MCF 10A (cell line): ENCODE measurements around the gene SOCS3. TPM values are rescaled to one million over a fixed set of nuclear protein-coding genes. Genes with fewer than 3 reads are reported as not detected.
A peak's percentile ranks its signal among the peaks of the same experiment; 100 is the strongest.

Source experiments
- BruUV-seq: library from RNA; stranded (reverse); fragments of 400-500 nt; replicated peaks from 2 replicates; lab custom pipeline; 2021; lab: Mats Ljungman, UMichigan
- CTCF ChIA-PET: fragments of 300-600 bp; sonication (Branson Sonifier 250); formaldehyde crosslinking; extraction: SDS; loops from one replicate; lab custom pipeline; 2021; ENCODE audit warnings: antibody characterized with exemption, inconsistent platforms; lab: Yijun Ruan, JAX
- POLR2A ChIA-PET: fragments of 300-600, 350-650 bp; sonication (Branson Sonifier 250); formaldehyde crosslinking; extraction: SDS; loops from one replicate; lab custom pipeline; 2020; ENCODE audit warnings: antibody characterized with exemption, inconsistent platforms; lab: Yijun Ruan, JAX
- DNase-seq: peaks from one replicate; pipeline ENCODE4 v3.0.0-alpha.2; 2018; ENCODE audit not compliant: unreplicated experiment
- H3K27ac Mint-ChIP-seq: one replicate; pipeline ENCODE4 v1.8.0; 2022; ENCODE audit warnings: mild to moderate bottlenecking, low read depth, mixed read lengths; ENCODE audit not compliant: unreplicated experiment
- H3K27me3 Mint-ChIP-seq: one replicate; pipeline ENCODE4 v1.8.0; 2022; ENCODE audit warnings: mixed read lengths; ENCODE audit not compliant: insufficient read depth, unreplicated experiment
- H3K36me3 Mint-ChIP-seq: one replicate; pipeline ENCODE4 v1.8.0; 2022; ENCODE audit warnings: mild to moderate bottlenecking, moderate library complexity, mixed read lengths; ENCODE audit not compliant: insufficient read depth, unreplicated experiment
- H3K4me1 Mint-ChIP-seq: one replicate; pipeline ENCODE4 v1.8.0; 2022; ENCODE audit warnings: mixed read lengths; ENCODE audit not compliant: insufficient read depth, unreplicated experiment
- H3K4me3 Mint-ChIP-seq: one replicate; pipeline ENCODE4 v1.8.0; 2022; ENCODE audit warnings: mild to moderate bottlenecking, moderate library complexity, mixed read lengths; ENCODE audit not compliant: unreplicated experiment
- H3K9me3 Mint-ChIP-seq: one replicate; pipeline ENCODE4 v1.8.0; 2022; ENCODE audit warnings: mixed read lengths; ENCODE audit not compliant: unreplicated experiment
- intact Hi-C: fragments of 100-400 bp; cut with micrococcal nuclease; formaldehyde crosslinking; loops from 2 replicates; pipeline ENCODE4 v1.14.1; 2022
- total RNA-seq: library from RNA; stranded (reverse); gene quantifications from 2 replicates; pipeline ENCODE4 v1.2.3, GENCODE V29; 2022
- TF ChIP-seq, protein P1 (sequence below): fragments of 200-600 bp; IDR thresholded peaks from one replicate; pipeline ENCODE4 v1.8.0; 2022; ENCODE audit warnings: antibody characterized with exemption, mild to moderate bottlenecking; ENCODE audit not compliant: unreplicated experiment

Gene SOCS3
- total RNA-seq, 1 experiment from 2014 or later = 2.5 TPM

DNA sequence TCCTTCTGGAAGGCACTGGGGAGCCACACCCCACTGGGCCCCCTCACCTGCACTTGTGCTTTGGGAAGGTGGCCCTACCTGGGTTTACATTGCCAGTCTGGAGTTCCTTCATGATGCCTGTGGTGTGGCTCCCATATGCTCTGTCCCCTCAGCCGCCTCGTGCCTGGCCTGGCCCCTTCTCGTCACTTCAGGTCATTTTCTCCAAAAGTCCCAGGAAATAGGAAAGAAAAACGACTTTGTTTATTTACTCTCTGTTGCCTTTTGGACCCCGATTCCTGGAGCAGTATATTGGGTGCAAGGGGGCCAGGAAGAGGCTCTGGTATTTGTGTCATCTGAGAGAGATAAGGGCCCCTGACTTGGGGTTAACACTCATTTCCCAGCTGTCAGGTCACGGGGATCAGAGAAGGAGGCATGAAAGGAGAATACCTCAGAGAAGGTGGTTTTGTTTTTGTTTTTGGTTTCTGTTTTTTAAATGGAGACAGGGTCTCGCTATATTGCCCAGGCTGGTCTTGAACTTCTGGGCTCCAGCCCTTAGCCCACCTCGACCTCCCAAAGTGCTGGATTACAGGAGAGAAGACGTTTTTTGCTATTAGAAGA is 4.7 kb downstream of the SOCS3 start:
- no peaks in the 10 kb centered on the region for H3K9me3 Mint-ChIP-seq
- CTCF ChIA-PET = no interaction called here
- POLR2A ChIA-PET = interaction anchor here (0.6 to 1.1 kb wide), 4 partner anchors 23 to 57 kb away, joined by 3 to 4 read pairs (median 3); partner anchors contain the start of gene PGS1
- BruUV-seq = no TSS peak
- intact Hi-C loops = no loop called here
- H3K4me1 Mint-ChIP-seq = peaks cover 34% of the 10 kb centered on the region
- no peaks in the 10 kb centered on the region for H3K27me3 Mint-ChIP-seq
- TF ChIP-seq, protein P1, sequence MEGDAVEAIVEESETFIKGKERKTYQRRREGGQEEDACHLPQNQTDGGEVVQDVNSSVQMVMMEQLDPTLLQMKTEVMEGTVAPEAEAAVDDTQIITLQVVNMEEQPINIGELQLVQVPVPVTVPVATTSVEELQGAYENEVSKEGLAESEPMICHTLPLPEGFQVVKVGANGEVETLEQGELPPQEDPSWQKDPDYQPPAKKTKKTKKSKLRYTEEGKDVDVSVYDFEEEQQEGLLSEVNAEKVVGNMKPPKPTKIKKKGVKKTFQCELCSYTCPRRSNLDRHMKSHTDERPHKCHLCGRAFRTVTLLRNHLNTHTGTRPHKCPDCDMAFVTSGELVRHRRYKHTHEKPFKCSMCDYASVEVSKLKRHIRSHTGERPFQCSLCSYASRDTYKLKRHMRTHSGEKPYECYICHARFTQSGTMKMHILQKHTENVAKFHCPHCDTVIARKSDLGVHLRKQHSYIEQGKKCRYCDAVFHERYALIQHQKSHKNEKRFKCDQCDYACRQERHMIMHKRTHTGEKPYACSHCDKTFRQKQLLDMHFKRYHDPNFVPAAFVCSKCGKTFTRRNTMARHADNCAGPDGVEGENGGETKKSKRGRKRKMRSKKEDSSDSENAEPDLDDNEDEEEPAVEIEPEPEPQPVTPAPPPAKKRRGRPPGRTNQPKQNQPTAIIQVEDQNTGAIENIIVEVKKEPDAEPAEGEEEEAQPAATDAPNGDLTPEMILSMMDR = no peak
- peak overlapping the region; percentile 38 for H3K4me3 Mint-ChIP-seq
- no peak overlapping the region for H3K27ac Mint-ChIP-seq
- H3K36me3 Mint-ChIP-seq = peaks cover 22% of the 10 kb centered on the region
- DNase-seq = no peak

DNA sequence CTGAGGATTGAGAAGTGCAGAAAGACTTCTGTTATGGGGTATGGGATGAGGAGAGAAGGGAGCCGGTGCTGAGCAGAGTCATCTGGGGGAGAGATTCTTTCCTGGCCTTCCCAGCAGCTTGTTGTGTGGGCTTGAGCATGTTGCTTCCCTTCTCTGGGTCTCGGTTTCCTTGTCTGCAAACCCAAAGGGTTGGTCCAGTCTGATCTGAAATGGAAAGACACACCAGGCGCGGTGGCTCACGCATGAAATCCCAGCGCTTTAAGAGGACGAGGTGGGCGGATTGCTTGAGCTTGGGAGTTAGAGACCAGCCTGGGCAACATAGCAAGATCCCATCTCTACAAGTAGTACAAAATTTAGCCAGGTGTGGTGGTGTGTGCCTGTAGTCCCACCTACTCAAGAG is 6.0 kb downstream of the SOCS3 start:
- BruUV-seq = no TSS peak
- intact Hi-C loops = no loop called here
- peaks cover 35% of the 10 kb centered on the region for H3K4me1 Mint-ChIP-seq
- ChIA-PET POLR2A (interaction anchor here (0.6 to 1.2 kb wide), 2 partner anchors 74 to 383 kb away, joined by 3 read pairs; no protein-coding TSS in a partner anchor), CTCF (no interaction called here)
- H3K27ac Mint-ChIP-seq = no peak overlapping the region
- H3K9me3 Mint-ChIP-seq = no peaks in the 10 kb centered on the region
- DNase-seq = no peak
- TF ChIP-seq, protein P1 = no peak
- H3K4me3 Mint-ChIP-seq = peak overlapping the region; percentile 69
- peaks cover 22% of the 10 kb centered on the region for H3K36me3 Mint-ChIP-seq
- H3K27me3 Mint-ChIP-seq = no peaks in the 10 kb centered on the region

DNA sequence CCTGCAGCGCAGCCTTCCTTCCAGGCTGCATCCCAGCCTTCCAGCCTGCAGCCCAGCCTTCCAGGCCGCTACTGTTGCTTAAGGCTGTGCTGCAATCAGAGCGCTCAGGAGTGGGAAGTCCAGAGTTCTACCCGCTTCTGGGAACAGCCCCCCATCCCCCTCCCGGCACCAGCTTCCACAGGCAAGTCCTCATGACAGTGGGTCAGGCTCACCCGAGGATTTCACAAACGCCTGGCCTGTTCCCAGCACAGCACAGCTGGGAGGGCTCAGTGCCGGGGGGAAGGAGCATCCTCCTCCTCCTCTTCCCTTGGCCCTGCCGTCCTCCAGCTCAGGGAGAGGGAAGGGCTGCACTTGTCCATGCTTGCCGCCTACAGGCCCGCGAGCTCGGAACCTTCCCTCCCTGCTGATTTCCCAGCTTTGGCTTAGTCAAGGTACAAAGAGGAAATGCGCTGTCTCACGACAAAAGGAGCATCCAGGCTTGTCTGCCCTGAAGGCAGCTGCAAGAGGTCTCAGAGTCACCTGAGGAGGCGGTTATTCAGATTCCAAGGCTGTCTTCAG is 8.3 kb downstream of the SOCS3 start:
- BruUV-seq = no TSS peak
- H3K27ac Mint-ChIP-seq = peak overlapping the region; percentile 48
- no peaks in the 10 kb centered on the region for H3K27me3 Mint-ChIP-seq
- DNase-seq = peak; percentile 99
- peak overlapping the region; percentile 60 for H3K4me3 Mint-ChIP-seq
- peaks cover 1% of the 10 kb centered on the region for H3K36me3 Mint-ChIP-seq
- intact Hi-C loops = loop anchor here (1.0 kb wide), 1 partner anchor 8 kb away; no protein-coding TSS in a partner anchor
- POLR2A ChIA-PET = interaction anchor here (0.6 to 1.3 kb wide), 9 partner anchors 30 to 398 kb away, joined by 3 to 5 read pairs (median 3); no protein-coding TSS in a partner anchor
- TF ChIP-seq, protein P1 = no peak
- no peaks in the 10 kb centered on the region for H3K9me3 Mint-ChIP-seq
- CTCF ChIA-PET = interaction anchor here (1.0 to 1.1 kb wide), 3 partner anchors 9 to 22 kb away, joined by 3 to 5 read pairs (median 3); no protein-coding TSS in a partner anchor
- peaks cover 42% of the 10 kb centered on the region for H3K4me1 Mint-ChIP-seq

DNA sequence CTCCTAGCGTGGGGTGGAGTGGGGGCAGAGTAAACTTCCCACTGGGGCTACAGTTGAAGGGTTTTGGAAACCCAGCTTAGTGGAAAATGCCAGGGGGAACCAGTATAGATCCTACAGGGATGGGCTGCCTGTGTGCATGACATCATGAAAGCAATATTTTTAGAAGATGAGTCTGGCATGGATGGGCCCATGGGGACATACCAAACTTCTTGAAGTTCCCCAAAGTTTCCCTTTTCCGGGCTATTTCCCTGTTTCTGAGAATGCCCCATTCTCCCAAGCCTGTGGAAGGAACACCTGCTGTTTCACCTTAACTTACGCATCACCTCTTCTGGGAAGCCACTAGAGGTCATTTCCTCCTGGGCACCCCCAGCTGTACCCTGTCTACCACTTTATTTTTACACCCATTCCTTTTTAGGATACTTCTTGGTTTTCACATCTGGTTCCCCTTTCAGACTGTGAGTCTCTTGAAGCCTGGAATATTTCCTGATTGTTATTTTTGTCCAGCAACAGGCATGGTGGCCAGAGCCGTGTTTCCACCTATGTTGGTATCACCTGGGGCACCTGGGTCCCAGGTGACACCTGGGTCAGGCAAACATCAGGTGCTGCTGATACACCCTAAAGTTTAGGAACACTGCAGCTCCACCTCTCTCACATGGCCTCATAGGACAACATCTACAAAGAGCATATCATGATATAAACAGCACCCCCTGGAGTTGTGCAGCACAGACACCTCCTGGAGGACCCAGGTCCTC is 9.8 kb downstream of the SOCS3 start:
- ChIA-PET CTCF (no interaction called here), POLR2A (interaction anchor here (0.8 kb wide), 2 partner anchors 9 to 25 kb away, joined by 3 read pairs; no protein-coding TSS in a partner anchor)
- intact Hi-C loops = no loop called here
- TF ChIP-seq, protein P1 = no peak
- Mint-ChIP-seq H3K36me3 (peaks cover 4% of the 10 kb centered on the region), H3K27ac (no peak overlapping the region), H3K9me3 (no peaks in the 10 kb centered on the region), H3K27me3 (no peaks in the 10 kb centered on the region), H3K4me1 (peaks cover 31% of the 10 kb centered on the region), H3K4me3 (no peak overlapping the region)
- BruUV-seq = no TSS peak
- no peak for DNase-seq
